Panc1 (cell line): ENCODE results near the gene SBF1.

Experiments used
- POLR2AphosphoS5 ChIP-seq: IDR thresholded peaks from 2 replicates; pipeline ENCODE4 v1.6.1; 2012; ENCODE audit warnings: mild to moderate bottlenecking, low read depth, low read length, moderate library complexity
- TF ChIP-seq, protein P1 (sequence below): fragments of 450-650 bp; IDR thresholded peaks from 2 replicates; pipeline ENCODE4 v1.5.1; 2017; ENCODE audit warnings: mild to moderate bottlenecking
- TF ChIP-seq, protein P2 (sequence below), 2 experiments: IDR thresholded peaks; 2 replicates each; pipeline ENCODE4 v1.6.1; 2011 to 2012; ENCODE audit warnings: low read depth in 2 of 2, control low read depth in 1 of 2, low read length in 1 of 2, mild to moderate bottlenecking in 1 of 2, moderate library complexity in 1 of 2; ENCODE audit not compliant: insufficient read depth in 1 of 2

GRCh38 chr22:50505276-50505775 is 30.5 kb upstream of the SBF1 start:
- TF ChIP-seq POLR2AphosphoS5: no peak
- TF ChIP-seq, protein P1, sequence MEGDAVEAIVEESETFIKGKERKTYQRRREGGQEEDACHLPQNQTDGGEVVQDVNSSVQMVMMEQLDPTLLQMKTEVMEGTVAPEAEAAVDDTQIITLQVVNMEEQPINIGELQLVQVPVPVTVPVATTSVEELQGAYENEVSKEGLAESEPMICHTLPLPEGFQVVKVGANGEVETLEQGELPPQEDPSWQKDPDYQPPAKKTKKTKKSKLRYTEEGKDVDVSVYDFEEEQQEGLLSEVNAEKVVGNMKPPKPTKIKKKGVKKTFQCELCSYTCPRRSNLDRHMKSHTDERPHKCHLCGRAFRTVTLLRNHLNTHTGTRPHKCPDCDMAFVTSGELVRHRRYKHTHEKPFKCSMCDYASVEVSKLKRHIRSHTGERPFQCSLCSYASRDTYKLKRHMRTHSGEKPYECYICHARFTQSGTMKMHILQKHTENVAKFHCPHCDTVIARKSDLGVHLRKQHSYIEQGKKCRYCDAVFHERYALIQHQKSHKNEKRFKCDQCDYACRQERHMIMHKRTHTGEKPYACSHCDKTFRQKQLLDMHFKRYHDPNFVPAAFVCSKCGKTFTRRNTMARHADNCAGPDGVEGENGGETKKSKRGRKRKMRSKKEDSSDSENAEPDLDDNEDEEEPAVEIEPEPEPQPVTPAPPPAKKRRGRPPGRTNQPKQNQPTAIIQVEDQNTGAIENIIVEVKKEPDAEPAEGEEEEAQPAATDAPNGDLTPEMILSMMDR: no peak
- TF ChIP-seq, protein P2, sequence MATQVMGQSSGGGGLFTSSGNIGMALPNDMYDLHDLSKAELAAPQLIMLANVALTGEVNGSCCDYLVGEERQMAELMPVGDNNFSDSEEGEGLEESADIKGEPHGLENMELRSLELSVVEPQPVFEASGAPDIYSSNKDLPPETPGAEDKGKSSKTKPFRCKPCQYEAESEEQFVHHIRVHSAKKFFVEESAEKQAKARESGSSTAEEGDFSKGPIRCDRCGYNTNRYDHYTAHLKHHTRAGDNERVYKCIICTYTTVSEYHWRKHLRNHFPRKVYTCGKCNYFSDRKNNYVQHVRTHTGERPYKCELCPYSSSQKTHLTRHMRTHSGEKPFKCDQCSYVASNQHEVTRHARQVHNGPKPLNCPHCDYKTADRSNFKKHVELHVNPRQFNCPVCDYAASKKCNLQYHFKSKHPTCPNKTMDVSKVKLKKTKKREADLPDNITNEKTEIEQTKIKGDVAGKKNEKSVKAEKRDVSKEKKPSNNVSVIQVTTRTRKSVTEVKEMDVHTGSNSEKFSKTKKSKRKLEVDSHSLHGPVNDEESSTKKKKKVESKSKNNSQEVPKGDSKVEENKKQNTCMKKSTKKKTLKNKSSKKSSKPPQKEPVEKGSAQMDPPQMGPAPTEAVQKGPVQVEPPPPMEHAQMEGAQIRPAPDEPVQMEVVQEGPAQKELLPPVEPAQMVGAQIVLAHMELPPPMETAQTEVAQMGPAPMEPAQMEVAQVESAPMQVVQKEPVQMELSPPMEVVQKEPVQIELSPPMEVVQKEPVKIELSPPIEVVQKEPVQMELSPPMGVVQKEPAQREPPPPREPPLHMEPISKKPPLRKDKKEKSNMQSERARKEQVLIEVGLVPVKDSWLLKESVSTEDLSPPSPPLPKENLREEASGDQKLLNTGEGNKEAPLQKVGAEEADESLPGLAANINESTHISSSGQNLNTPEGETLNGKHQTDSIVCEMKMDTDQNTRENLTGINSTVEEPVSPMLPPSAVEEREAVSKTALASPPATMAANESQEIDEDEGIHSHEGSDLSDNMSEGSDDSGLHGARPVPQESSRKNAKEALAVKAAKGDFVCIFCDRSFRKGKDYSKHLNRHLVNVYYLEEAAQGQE (IDR thresholded peaks at IDR 0.05; ENCODE audit: insufficient read depth in 1 of 2, low read depth in 2 of 2, low read length in 1 of 2): no peak
